Ishikawa (cell line): ENCODE data around the gene C19orf18.
A peak's percentile ranks its signal among the peaks of the same experiment; 100 is the strongest.

Experiments
- CEBPB ChIP-seq: IDR thresholded peaks from 2 replicates; pipeline ENCODE4 v1.6.1; 2012
- CREB1 ChIP-seq: IDR thresholded peaks from 2 replicates; pipeline ENCODE4 v1.6.1; 2012; ENCODE audit warnings: low read depth
- EGR1 ChIP-seq: IDR thresholded peaks from 2 replicates; pipeline ENCODE4 v1.6.1; 2012
- EP300 ChIP-seq: IDR thresholded peaks from 2 replicates; pipeline ENCODE4 v1.6.1; 2012; ENCODE audit warnings: borderline replicate concordance
- FOXM1 ChIP-seq: IDR thresholded peaks from 2 replicates; pipeline ENCODE4 v1.6.1; 2012; ENCODE audit warnings: low read depth, borderline replicate concordance
- NFIC ChIP-seq: IDR thresholded peaks from 2 replicates; pipeline ENCODE4 v1.6.1; 2012
- RAD21 ChIP-seq: IDR thresholded peaks from 2 replicates; pipeline ENCODE4 v1.6.1; 2012; ENCODE audit warnings: low read depth
- TAF1 ChIP-seq: IDR thresholded peaks from 2 replicates; pipeline ENCODE4 v1.6.1; 2012; ENCODE audit warnings: low read depth, mild to moderate bottlenecking
- TCF12 ChIP-seq: IDR thresholded peaks from 2 replicates; pipeline ENCODE4 v1.6.1; 2012; ENCODE audit warnings: low read depth
- USF1 ChIP-seq: IDR thresholded peaks from 2 replicates; pipeline ENCODE4 v1.6.1; 2012
- YY1 ChIP-seq: IDR thresholded peaks from 2 replicates; pipeline ENCODE4 v1.6.1; 2012; ENCODE audit warnings: low read depth
- ZBTB7A ChIP-seq: IDR thresholded peaks from 2 replicates; pipeline ENCODE4 v1.6.1; 2012; ENCODE audit warnings: low read depth
- TF ChIP-seq, protein P1 (sequence below): IDR thresholded peaks from 2 replicates; pipeline ENCODE4 v1.6.1; 2012; ENCODE audit warnings: low read depth, mild to moderate bottlenecking
- TF ChIP-seq, protein P2 (sequence below): IDR thresholded peaks from 2 replicates; pipeline ENCODE4 v1.6.1; 2012

Gene C19orf18

GRCh38 chr19:58009666-58010301 is 35.5 kb upstream of the C19orf18 start:
- TF ChIP-seq, protein P1, sequence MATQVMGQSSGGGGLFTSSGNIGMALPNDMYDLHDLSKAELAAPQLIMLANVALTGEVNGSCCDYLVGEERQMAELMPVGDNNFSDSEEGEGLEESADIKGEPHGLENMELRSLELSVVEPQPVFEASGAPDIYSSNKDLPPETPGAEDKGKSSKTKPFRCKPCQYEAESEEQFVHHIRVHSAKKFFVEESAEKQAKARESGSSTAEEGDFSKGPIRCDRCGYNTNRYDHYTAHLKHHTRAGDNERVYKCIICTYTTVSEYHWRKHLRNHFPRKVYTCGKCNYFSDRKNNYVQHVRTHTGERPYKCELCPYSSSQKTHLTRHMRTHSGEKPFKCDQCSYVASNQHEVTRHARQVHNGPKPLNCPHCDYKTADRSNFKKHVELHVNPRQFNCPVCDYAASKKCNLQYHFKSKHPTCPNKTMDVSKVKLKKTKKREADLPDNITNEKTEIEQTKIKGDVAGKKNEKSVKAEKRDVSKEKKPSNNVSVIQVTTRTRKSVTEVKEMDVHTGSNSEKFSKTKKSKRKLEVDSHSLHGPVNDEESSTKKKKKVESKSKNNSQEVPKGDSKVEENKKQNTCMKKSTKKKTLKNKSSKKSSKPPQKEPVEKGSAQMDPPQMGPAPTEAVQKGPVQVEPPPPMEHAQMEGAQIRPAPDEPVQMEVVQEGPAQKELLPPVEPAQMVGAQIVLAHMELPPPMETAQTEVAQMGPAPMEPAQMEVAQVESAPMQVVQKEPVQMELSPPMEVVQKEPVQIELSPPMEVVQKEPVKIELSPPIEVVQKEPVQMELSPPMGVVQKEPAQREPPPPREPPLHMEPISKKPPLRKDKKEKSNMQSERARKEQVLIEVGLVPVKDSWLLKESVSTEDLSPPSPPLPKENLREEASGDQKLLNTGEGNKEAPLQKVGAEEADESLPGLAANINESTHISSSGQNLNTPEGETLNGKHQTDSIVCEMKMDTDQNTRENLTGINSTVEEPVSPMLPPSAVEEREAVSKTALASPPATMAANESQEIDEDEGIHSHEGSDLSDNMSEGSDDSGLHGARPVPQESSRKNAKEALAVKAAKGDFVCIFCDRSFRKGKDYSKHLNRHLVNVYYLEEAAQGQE = no peak
- TF ChIP-seq EGR1 (no peak), FOXM1 (no peak), YY1 (no peak), USF1 (no peak), ZBTB7A (no peak)

GRCh38 chr19:58009301-58009665 is 34.9 kb upstream of the C19orf18 start:
- no peak for TF ChIP-seq RAD21
- TF ChIP-seq CREB1 = no peak
- TF ChIP-seq, protein P2, sequence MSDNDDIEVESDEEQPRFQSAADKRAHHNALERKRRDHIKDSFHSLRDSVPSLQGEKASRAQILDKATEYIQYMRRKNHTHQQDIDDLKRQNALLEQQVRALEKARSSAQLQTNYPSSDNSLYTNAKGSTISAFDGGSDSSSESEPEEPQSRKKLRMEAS = no peak
- no peak for TF ChIP-seq USF1
- no peak for TF ChIP-seq TAF1
- no peak for TF ChIP-seq EP300

DNA sequence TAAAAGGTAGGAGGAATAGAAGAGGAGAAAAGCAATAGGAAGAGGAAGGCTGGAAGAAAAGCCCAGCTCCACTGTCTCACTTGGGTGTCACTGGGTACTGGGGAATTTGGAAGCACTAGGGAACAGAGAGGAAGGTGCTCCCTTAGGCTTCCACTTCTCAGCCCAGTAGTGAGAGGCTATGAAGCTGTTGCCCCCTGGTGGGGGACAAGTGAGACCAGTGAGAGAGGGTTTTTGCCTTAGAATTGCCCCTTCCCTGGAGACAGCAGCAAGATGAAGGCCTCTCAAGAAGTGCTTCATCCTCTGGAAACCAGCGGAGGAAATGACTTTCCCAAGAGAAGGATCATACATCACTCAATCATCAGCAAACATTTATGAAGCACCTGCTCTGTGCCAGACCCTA is 33.0 kb upstream of the C19orf18 start:
- TF ChIP-seq CREB1 = no peak

DNA sequence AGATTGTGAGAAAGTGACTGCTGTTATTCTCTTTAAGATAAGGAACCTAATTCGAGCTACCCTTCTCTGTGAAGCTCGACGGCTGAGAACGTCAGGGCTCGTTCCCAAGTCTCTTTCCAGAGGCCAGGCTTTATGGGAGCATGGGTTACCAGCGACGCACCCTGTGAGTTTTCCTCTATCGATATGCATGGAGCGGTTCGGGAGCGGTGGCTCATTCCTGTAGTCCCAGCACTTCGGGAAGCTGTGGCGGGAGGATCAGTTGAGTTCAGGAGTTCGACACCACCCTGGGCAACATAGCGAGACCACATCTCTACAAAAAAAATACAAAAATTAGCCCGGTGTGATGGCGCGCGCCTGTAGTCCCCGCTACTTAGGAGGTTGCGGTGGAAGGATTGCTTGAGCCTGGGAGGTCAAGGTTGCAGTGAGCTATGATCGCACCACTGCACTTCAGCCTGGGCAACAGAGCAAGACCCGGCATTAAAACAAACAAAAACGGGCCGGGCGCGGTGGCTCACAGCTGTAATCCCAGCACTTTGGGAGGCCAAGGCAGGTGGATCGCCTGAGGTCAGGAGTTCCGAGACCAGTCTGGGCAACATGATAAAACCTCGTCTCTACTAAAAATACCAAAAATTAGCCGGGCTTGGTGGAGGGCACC is 29.0 kb upstream of the C19orf18 start:
- no peak for TF ChIP-seq ZBTB7A

DNA sequence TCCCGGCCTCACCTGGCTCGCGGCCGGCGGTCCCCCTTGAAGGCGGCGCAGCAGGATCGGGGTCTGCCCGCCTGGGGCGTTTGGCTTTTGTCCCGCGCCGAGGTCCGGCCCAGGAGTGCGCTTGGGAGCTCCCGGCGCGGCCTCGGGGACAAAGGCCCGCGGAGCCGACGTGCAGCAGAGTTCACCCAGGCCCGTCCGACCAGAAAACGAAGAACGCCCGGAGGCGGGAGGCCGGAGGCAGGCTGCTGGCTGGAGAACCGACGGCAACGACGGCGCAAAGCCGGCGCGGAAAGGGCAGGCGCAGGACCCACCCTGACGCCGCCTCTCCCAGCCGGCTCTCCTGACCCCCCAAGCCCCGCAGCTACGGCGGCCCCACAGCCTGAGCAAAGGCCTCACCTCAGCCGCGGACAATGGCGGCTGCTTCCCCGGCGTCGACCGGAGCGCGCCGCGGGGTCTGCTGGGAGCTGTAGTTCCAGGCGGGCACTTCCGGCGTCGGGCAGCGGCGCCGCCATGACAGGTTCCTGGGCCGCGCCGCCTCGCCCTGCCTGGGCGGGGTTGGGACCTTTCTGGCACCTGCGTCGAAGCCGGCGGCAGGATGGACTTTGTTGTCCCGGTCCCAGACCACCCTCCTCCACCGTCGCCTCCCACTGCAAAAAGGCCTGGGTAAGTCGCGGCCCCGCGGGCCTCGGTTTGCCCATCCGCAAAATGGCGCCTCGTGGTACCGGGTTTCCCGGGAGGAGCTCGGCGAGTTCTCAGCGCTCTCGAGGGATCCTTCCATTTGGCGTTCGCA is 28.2 kb upstream of the C19orf18 start, which contains the start of gene ZNF606:
Gene ZNF606, minus strand, starts transcription at position 437 of the 790 bp plus-strand sequence. CDS start 1,501 bp downstream, outside the sequence.
- no peak for TF ChIP-seq FOXM1
- no peak for TF ChIP-seq USF1
- TF ChIP-seq CREB1 = peak; percentile 49; the same call in 1 of the 2 replicates
- TF ChIP-seq, protein P2 = no peak; the same call in none of the 2 replicates
- TF ChIP-seq TAF1 = peak; percentile 67
- peak; percentile 96 for TF ChIP-seq YY1
- no peak for TF ChIP-seq CEBPB
- TF ChIP-seq TCF12 = peak; percentile 56; the same call in 1 of the 2 replicates

DNA sequence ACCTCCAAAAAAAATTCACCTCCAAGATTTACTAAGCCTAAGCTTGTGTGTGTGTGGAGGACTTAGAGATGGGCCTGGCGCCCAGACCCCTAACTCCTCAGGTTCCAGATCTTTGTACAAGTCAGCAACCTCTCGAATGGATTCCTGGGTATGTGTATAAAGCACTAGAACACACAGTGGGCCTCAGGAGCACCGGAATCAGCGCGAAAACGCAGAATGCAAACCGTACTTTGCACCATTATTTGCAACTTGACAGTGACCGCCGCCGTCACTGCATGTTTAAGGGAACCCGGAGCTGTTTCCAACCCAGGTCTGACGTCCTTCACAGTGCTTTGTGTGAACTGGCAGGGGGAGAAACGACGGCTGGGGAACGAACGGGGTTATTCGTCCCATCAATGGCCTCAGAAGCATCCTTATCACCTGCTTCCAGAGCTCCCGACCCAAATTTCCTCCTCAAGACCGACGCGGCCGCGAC is 27.6 kb upstream of the C19orf18 start:
- TF ChIP-seq FOXM1 (no peak), CREB1 (no peak), RAD21 (no peak), NFIC (no peak)
- TF ChIP-seq, protein P1 = no peak
- TF ChIP-seq, protein P2 = no peak
